Panc1 (cell line): ENCODE results near the gene NTM.

ENCODE experiments used
- POLR2AphosphoS5 ChIP-seq: IDR thresholded peaks from 2 replicates; pipeline ENCODE4 v1.6.1; 2012; ENCODE audit warnings: mild to moderate bottlenecking, low read depth, low read length, moderate library complexity
- SIN3A ChIP-seq: IDR thresholded peaks from 2 replicates; pipeline ENCODE4 v1.6.1; 2012; ENCODE audit warnings: low read depth, mild to moderate bottlenecking, low read length, moderate library complexity, borderline replicate concordance; ENCODE audit not compliant: insufficient read depth
- TCF7L2 ChIP-seq: IDR thresholded peaks from 2 replicates; pipeline ENCODE4 v1.6.1; 2011; ENCODE audit warnings: mild to moderate bottlenecking, low read depth, low read length, inconsistent platforms
- TF ChIP-seq, protein P1 (sequence below): fragments of 450-650 bp; IDR thresholded peaks from 2 replicates; pipeline ENCODE4 v1.5.1; 2017; ENCODE audit warnings: mild to moderate bottlenecking
- TF ChIP-seq, protein P2 (sequence below), 2 experiments: IDR thresholded peaks; 2 replicates each; pipeline ENCODE4 v1.6.1; 2011 to 2012; ENCODE audit warnings: low read depth in 2 of 2, control low read depth in 1 of 2, low read length in 1 of 2, mild to moderate bottlenecking in 1 of 2, moderate library complexity in 1 of 2; ENCODE audit not compliant: insufficient read depth in 1 of 2

- TF ChIP-seq, protein P1, sequence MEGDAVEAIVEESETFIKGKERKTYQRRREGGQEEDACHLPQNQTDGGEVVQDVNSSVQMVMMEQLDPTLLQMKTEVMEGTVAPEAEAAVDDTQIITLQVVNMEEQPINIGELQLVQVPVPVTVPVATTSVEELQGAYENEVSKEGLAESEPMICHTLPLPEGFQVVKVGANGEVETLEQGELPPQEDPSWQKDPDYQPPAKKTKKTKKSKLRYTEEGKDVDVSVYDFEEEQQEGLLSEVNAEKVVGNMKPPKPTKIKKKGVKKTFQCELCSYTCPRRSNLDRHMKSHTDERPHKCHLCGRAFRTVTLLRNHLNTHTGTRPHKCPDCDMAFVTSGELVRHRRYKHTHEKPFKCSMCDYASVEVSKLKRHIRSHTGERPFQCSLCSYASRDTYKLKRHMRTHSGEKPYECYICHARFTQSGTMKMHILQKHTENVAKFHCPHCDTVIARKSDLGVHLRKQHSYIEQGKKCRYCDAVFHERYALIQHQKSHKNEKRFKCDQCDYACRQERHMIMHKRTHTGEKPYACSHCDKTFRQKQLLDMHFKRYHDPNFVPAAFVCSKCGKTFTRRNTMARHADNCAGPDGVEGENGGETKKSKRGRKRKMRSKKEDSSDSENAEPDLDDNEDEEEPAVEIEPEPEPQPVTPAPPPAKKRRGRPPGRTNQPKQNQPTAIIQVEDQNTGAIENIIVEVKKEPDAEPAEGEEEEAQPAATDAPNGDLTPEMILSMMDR: no peak
- TF ChIP-seq POLR2AphosphoS5: no peak
- TF ChIP-seq, protein P2, sequence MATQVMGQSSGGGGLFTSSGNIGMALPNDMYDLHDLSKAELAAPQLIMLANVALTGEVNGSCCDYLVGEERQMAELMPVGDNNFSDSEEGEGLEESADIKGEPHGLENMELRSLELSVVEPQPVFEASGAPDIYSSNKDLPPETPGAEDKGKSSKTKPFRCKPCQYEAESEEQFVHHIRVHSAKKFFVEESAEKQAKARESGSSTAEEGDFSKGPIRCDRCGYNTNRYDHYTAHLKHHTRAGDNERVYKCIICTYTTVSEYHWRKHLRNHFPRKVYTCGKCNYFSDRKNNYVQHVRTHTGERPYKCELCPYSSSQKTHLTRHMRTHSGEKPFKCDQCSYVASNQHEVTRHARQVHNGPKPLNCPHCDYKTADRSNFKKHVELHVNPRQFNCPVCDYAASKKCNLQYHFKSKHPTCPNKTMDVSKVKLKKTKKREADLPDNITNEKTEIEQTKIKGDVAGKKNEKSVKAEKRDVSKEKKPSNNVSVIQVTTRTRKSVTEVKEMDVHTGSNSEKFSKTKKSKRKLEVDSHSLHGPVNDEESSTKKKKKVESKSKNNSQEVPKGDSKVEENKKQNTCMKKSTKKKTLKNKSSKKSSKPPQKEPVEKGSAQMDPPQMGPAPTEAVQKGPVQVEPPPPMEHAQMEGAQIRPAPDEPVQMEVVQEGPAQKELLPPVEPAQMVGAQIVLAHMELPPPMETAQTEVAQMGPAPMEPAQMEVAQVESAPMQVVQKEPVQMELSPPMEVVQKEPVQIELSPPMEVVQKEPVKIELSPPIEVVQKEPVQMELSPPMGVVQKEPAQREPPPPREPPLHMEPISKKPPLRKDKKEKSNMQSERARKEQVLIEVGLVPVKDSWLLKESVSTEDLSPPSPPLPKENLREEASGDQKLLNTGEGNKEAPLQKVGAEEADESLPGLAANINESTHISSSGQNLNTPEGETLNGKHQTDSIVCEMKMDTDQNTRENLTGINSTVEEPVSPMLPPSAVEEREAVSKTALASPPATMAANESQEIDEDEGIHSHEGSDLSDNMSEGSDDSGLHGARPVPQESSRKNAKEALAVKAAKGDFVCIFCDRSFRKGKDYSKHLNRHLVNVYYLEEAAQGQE (IDR thresholded peaks at IDR 0.05; ENCODE audit: insufficient read depth in 1 of 2, low read depth in 2 of 2, low read length in 1 of 2): no peak
- no peak for TF ChIP-seq TCF7L2
- no peak for TF ChIP-seq SIN3A
These were observed 690.2 kb downstream of the NTM start for GRCh38 chr11:132060567-132060966.
